ENCODE measurements around the gene SCYGR1. TPM values are rescaled to one million over a fixed set of nuclear protein-coding genes. Genes with fewer than 3 reads are reported as not detected.

Gene SCYGR1
- polyA plus RNA-seq, 1 donor (not counting 4 experiments of a cell fraction or from before 2014, with no cell fraction given), result not detected

- Histone ChIP-seq H3K4me1 (ENCODE audit: control insufficient read depth, extremely low read depth, insufficient read depth, low read length) (no peaks in the 10 kb centered on the region), H3K27ac (ENCODE audit: control insufficient read depth, insufficient read depth, low read length) (no peak overlapping the region)
- dilution Hi-C loops (cut with MboI; ENCODE audit: extremely low pct_ligation_motif_present, low sequenced_read_pairs), result no loop called here
Observed at GRCh38 chr2:227351639-227352038, 36.1 kb downstream of the SCYGR1 start.

GRCh38 chr2:227349989-227350612 is 37.6 kb downstream of the SCYGR1 start:
- dilution Hi-C loops (cut with MboI; ENCODE audit: extremely low pct_ligation_motif_present, low sequenced_read_pairs), result no loop called here
- no peaks in the 10 kb centered on the region for H3K9me3 ChIP-seq (ENCODE audit: control insufficient read depth, low read depth, low read length)

More at GRCh38 chr2:227351639-227352038, 36.1 kb downstream of the SCYGR1 start:
- Histone ChIP-seq H3K9ac (ENCODE audit: control insufficient read depth, extremely low read depth, insufficient read depth, low read length) (no peak overlapping the region), H4K20me1 (ENCODE audit: control insufficient read depth, extremely low read depth, insufficient read depth, low read length) (no peaks in the 10 kb centered on the region), H3K9me3 (ENCODE audit: control insufficient read depth, low read depth, low read length) (no peaks in the 10 kb centered on the region), H2AFZ (ENCODE audit: control insufficient read depth, low read length) (no peak overlapping the region), H3K9me1 (ENCODE audit: control insufficient read depth, extremely low read depth, insufficient read depth, low read length) (no peaks in the 10 kb centered on the region), H3K27me3 (ENCODE audit: control insufficient read depth, extremely low read depth, insufficient read depth, low read length) (no peaks in the 10 kb centered on the region), H3K79me2 (ENCODE audit: control insufficient read depth, insufficient read depth, low read length) (no peaks in the 10 kb centered on the region), H3K36me3 (ENCODE audit: control insufficient read depth in 2 of 2, extremely low read depth in 1 of 2, insufficient read depth in 2 of 2, low read length in 2 of 2) (peaks cover 6% of the 10 kb centered on the region in 2 experiments), H3K4me2 (ENCODE audit: control insufficient read depth, extremely low read depth, insufficient read depth, low read depth, low read length) (no peak overlapping the region), H3K4me3 (ENCODE audit: control insufficient read depth in 2 of 3, extremely low read depth in 1 of 3, insufficient read depth in 2 of 3, low read depth in 1 of 3, low read length in 3 of 3) (no peak overlapping the region)
- DNase-seq (ENCODE audit: low read depth, low spot score), result no peak
- FAIRE-seq, result no peak
- TF ChIP-seq EZH2 (IDR thresholded peaks at IDR 0.05; ENCODE audit: low read length) (no peak), CTCF (optimal IDR thresholded peaks at IDR 0.05 in 1 of 3, IDR thresholded peaks at IDR 0.05 in 1 of 3, conservative IDR thresholded peaks at IDR 0.05 in 1 of 3; ENCODE audit: extremely low read depth in 1 of 3, insufficient read depth in 2 of 3, low read length in 3 of 3) (no peak)

More at GRCh38 chr2:227349989-227350612, 37.6 kb downstream of the SCYGR1 start:
- Histone ChIP-seq H3K4me3 (ENCODE audit: control insufficient read depth in 2 of 3, extremely low read depth in 1 of 3, insufficient read depth in 2 of 3, low read depth in 1 of 3, low read length in 3 of 3) (no peak overlapping the region), H4K20me1 (ENCODE audit: control insufficient read depth, extremely low read depth, insufficient read depth, low read length) (no peaks in the 10 kb centered on the region), H3K9ac (ENCODE audit: control insufficient read depth, extremely low read depth, insufficient read depth, low read length) (no peak overlapping the region), H3K27ac (ENCODE audit: control insufficient read depth, insufficient read depth, low read length) (no peak overlapping the region), H3K36me3 (ENCODE audit: control insufficient read depth in 2 of 2, extremely low read depth in 1 of 2, insufficient read depth in 2 of 2, low read length in 2 of 2) (peaks cover 2 to 5% of the 10 kb centered on the region in 2 experiments), H2AFZ (ENCODE audit: control insufficient read depth, low read length) (no peak overlapping the region), H3K79me2 (ENCODE audit: control insufficient read depth, insufficient read depth, low read length) (no peaks in the 10 kb centered on the region), H3K4me2 (ENCODE audit: control insufficient read depth, extremely low read depth, insufficient read depth, low read depth, low read length) (no peak overlapping the region), H3K27me3 (ENCODE audit: control insufficient read depth, extremely low read depth, insufficient read depth, low read length) (no peaks in the 10 kb centered on the region), H3K9me1 (ENCODE audit: control insufficient read depth, extremely low read depth, insufficient read depth, low read length) (no peaks in the 10 kb centered on the region), H3K4me1 (ENCODE audit: control insufficient read depth, extremely low read depth, insufficient read depth, low read length) (no peaks in the 10 kb centered on the region)
- no peak for TF ChIP-seq CTCF (optimal IDR thresholded peaks at IDR 0.05 in 1 of 3, IDR thresholded peaks at IDR 0.05 in 1 of 3, conservative IDR thresholded peaks at IDR 0.05 in 1 of 3; ENCODE audit: extremely low read depth in 1 of 3, insufficient read depth in 2 of 3, low read length in 3 of 3)
- no peak for TF ChIP-seq EZH2 (IDR thresholded peaks at IDR 0.05; ENCODE audit: low read length)
- no peak for DNase-seq (ENCODE audit: low read depth, low spot score)
- no peak for FAIRE-seq

All from keratinocyte (primary cell).